ENCODE data around the gene MRPS18A. TPM values are rescaled to one million over a fixed set of nuclear protein-coding genes. Genes with fewer than 3 reads are reported as not detected.

Gene MRPS18A
- total and polyA plus RNA-seq, 2 of the 13 experiments (the other 11 are each of a cell fraction or from before 2014, with no cell fraction given): 87.8 to 89.1 TPM

DNA sequence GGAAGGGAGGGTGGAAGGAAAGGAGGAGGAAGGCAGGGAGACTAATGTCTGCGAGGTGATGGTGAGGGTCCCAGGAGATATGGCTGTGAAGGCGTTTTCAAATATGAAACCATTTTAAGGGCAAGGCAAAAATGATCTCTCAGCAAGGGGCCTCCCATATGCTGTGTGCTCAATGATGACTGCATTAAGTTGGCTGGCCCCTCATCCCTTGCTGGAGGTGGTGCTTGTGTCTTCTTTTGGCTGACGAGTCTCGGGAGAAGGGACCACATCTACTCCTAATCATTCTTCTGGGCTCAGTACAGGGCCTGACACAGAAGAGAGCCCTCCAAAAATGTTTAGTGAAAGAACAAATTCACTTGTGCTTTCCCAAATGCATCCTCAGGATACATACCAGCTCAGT is 23.0 kb upstream of the MRPS18A start (continued):
- TF ChIP-seq ZSCAN20 (CRISPR knock-in tag; IDR thresholded peaks at IDR 0.05; ENCODE audit: borderline replicate concordance): no peak
- TF ChIP-seq, protein P1, sequence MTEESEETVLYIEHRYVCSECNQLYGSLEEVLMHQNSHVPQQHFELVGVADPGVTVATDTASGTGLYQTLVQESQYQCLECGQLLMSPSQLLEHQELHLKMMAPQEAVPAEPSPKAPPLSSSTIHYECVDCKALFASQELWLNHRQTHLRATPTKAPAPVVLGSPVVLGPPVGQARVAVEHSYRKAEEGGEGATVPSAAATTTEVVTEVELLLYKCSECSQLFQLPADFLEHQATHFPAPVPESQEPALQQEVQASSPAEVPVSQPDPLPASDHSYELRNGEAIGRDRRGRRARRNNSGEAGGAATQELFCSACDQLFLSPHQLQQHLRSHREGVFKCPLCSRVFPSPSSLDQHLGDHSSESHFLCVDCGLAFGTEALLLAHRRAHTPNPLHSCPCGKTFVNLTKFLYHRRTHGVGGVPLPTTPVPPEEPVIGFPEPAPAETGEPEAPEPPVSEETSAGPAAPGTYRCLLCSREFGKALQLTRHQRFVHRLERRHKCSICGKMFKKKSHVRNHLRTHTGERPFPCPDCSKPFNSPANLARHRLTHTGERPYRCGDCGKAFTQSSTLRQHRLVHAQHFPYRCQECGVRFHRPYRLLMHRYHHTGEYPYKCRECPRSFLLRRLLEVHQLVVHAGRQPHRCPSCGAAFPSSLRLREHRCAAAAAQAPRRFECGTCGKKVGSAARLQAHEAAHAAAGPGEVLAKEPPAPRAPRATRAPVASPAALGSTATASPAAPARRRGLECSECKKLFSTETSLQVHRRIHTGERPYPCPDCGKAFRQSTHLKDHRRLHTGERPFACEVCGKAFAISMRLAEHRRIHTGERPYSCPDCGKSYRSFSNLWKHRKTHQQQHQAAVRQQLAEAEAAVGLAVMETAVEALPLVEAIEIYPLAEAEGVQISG (CRISPR knock-in tag; IDR thresholded peaks at IDR 0.05): no peak
- TF ChIP-seq ZIK1 (CRISPR knock-in tag; IDR thresholded peaks at IDR 0.05; ENCODE audit: borderline replicate concordance, low read depth): no peak
- no peak for TF ChIP-seq TARDBP (CRISPR knock-in tag; IDR thresholded peaks at IDR 0.05)

DNA sequence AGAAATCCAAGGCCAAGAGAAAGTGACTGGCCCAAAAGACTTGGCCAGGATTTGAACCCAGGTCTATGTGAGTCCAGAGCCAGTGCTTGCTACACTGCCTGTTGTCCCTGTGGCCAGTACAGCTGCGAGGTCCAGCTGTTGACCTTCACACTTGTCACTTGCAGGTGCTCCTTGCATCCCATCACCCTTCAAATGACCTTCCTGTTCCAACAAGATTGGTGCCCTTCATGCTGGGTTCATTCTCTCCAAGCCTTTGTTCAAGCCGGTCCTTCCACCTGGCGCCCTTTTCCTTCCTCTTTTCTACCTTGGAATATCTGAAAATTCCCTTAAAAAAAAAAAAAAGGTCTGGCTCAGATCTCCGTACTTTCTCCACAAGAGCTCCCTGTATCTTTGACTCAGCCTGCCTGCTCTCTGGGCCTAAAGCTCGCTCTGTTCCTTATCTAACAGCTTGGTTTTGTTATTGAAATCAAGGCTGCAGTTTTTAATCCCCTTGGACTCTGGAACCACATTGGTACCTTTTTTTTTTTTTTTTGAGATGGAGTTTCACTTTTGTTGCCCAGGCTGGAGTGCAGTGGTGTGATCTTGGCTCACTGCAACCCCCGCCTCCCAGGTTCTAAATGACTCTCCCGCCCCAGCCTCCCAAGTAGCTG is 22.2 kb upstream of the MRPS18A start:
- POLR2A ChIA-PET: interaction anchor here (0.8 kb wide), 1 partner anchor 42 kb away, joined by 3 read pairs; no protein-coding TSS in a partner anchor
- no TSS peak for BruUV-seq (replicated peaks)
- TF ChIP-seq SRSF9 (IDR thresholded peaks at IDR 0.05; ENCODE audit: borderline replicate concordance, insufficient read depth, low read depth, low read length, poor library complexity, severe bottlenecking) (no peak), ZNF605 (CRISPR knock-in tag; IDR thresholded peaks at IDR 0.05) (no peak), TCF12 (IDR thresholded peaks at IDR 0.05) (no peak), TCF12 (CRISPR knock-in tag; IDR thresholded peaks at IDR 0.05) (no peak), ZBTB42 (CRISPR knock-in tag; IDR thresholded peaks at IDR 0.05) (0 out of 2 replicates have a peak, but pooled peaks have one; percentile 32), ZNF460 (CRISPR knock-in tag; IDR thresholded peaks at IDR 0.05; ENCODE audit: borderline replicate concordance) (peak; percentile 82), ARID3A (IDR thresholded peaks at IDR 0.05; ENCODE audit: low read depth, low read length) (no peak)
- TF ChIP-seq, protein P2, sequence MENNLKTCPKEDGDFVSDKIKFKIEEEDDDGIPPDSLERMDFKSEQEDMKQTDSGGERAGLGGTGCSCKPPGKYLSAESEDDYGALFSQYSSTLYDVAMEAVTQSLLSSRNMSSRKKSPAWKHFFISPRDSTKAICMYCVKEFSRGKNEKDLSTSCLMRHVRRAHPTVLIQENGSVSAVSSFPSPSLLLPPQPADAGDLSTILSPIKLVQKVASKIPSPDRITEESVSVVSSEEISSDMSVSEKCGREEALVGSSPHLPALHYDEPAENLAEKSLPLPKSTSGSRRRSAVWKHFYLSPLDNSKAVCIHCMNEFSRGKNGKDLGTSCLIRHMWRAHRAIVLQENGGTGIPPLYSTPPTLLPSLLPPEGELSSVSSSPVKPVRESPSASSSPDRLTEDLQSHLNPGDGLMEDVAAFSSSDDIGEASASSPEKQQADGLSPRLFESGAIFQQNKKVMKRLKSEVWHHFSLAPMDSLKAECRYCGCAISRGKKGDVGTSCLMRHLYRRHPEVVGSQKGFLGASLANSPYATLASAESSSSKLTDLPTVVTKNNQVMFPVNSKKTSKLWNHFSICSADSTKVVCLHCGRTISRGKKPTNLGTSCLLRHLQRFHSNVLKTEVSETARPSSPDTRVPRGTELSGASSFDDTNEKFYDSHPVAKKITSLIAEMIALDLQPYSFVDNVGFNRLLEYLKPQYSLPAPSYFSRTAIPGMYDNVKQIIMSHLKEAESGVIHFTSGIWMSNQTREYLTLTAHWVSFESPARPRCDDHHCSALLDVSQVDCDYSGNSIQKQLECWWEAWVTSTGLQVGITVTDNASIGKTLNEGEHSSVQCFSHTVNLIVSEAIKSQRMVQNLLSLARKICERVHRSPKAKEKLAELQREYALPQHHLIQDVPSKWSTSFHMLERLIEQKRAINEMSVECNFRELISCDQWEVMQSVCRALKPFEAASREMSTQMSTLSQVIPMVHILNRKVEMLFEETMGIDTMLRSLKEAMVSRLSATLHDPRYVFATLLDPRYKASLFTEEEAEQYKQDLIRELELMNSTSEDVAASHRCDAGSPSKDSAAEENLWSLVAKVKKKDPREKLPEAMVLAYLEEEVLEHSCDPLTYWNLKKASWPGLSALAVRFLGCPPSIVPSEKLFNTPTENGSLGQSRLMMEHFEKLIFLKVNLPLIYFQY (CRISPR knock-in tag; IDR thresholded peaks at IDR 0.05; ENCODE audit: borderline replicate concordance): no peak
- TF ChIP-seq, protein P3, sequence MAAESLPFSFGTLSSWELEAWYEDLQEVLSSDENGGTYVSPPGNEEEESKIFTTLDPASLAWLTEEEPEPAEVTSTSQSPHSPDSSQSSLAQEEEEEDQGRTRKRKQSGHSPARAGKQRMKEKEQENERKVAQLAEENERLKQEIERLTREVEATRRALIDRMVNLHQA (CRISPR knock-in tag; IDR thresholded peaks at IDR 0.05): no peak

More for the DNA sequence above, 22.2 kb upstream of the MRPS18A start:
- no peak overlapping the region for H3K9ac ChIP-seq (ENCODE audit: insufficient read depth, low read depth, low read length)
- H3K4me3 ChIP-seq (replicated peaks in 1 of 3; ENCODE audit: insufficient read depth in 1 of 3, low read depth in 2 of 3, low read length in 3 of 3): no peak overlapping the region
- no peaks in the 10 kb centered on the region for H3K79me2 ChIP-seq (ENCODE audit: insufficient read depth, low read length)
- DNase-seq (ENCODE audit: low spot score) (no peak), FAIRE-seq (no peak), ATAC-seq (no peak)
- H3K27ac ChIP-seq (ENCODE audit: extremely low read length, insufficient read depth, low read length): no peak overlapping the region
- H3K9me3 ChIP-seq (ENCODE audit: low read length): no peaks in the 10 kb centered on the region
- no peaks in the 10 kb centered on the region for H3K36me3 ChIP-seq (replicated peaks in 1 of 2; ENCODE audit: control insufficient read depth in 1 of 2, insufficient read depth in 2 of 2, low read length in 2 of 2)
- no peaks in the 10 kb centered on the region for H4K20me1 ChIP-seq (ENCODE audit: insufficient read depth, low read length)
- peaks cover 73% of the 10 kb centered on the region for H3K4me1 ChIP-seq (ENCODE audit: insufficient read depth, low read length)
- in situ Hi-C loops (cut with HindIII; ENCODE audit: extremely low pct_ligation_motif_present, low pct_unique_long_range_greater_than_20kb): no loop called here
- H3K4me2 ChIP-seq (ENCODE audit: low read depth, low read length): peak overlapping the region; percentile 44; the same call in 1 of the 2 replicates
- CTCF ChIA-PET (ENCODE audit: low intra/inter-chr PET ratio, low total read pairs): interaction anchor here (0.7 kb wide), 1 partner anchor 28 kb away, joined by 3 read pairs; no protein-coding TSS in a partner anchor
- H2AFZ ChIP-seq (ENCODE audit: low read length): no peak overlapping the region
- H3K27me3 ChIP-seq (ENCODE audit: control insufficient read depth in 1 of 2, insufficient read depth in 2 of 2, low read length in 2 of 2): peaks cover 0 to 9% of the 10 kb centered on the region in 2 experiments; a peak in 4 of 5 replicates
- WGBS (ENCODE audit: low lambda C conversion rate): 27% methylated on average over 7 of the region's 7 CpGs
- intact Hi-C loops (cut with micrococcal nuclease; ENCODE audit: unreplicated experiment): no loop called here

All from HepG2 (cell line).